Ovary (tissue), 9 donors: ENCODE measurements around the gene VPS8. TPM values are rescaled to one million over a fixed set of nuclear protein-coding genes. Genes with fewer than 3 reads are reported as not detected.

Experiments used
- DNase-seq, 5 donors: peaks; one replicate each; pipeline ENCODE4 v3.0.0-alpha.2; 2019 to 2020
- H3K27ac ChIP-seq, 2 donors: fragments of 200-600 bp; one replicate each; pipeline versions ENCODE4 v1.5.1 to v1.8.0; 2019 to 2022
- H3K27me3 ChIP-seq: fragments of 200-600 bp; one replicate; pipeline ENCODE4 v1.8.0; 2022
- H3K36me3 ChIP-seq: fragments of 200-600 bp; sonication (generic); one replicate; pipeline ENCODE4 v1.5.1; 2019
- H3K4me1 ChIP-seq: one replicate; pipeline ENCODE4 v1.8.1; 2013; ENCODE audit warnings: mild to moderate bottlenecking, moderate library complexity; ENCODE audit not compliant: insufficient read depth
- H3K4me3 ChIP-seq: fragments of 200-600 bp; sonication (generic); one replicate; pipeline ENCODE4 v1.5.1; 2017
- H3K9me3 ChIP-seq, 2 donors: fragments of 200-600 bp in 1 of 2; sonication (generic) in 1 of 2; one replicate each; pipeline versions ENCODE4 v1.5.1 to v1.8.1; 2013 to 2019; ENCODE audit warnings: mild to moderate bottlenecking in 1 of 2, moderate library complexity in 1 of 2
- CTCF ChIP-seq, 3 donors: fragments of 450-650 bp in 2 of 3; fragments of 200-600 bp in 1 of 3; IDR thresholded peaks; one replicate each; pipeline versions ENCODE4 v1.5.1 to v1.8.0; 2016 to 2022; ENCODE audit warnings: antibody characterized with exemption in 3 of 3, mild to moderate bottlenecking in 1 of 3
- EP300 ChIP-seq: sonication (generic); formaldehyde crosslinking; IDR thresholded peaks from one replicate; pipeline ENCODE4 v1.6.1; 2017; ENCODE audit warnings: antibody characterized with exemption
- POLR2A ChIP-seq: fragments of 450-650 bp; IDR thresholded peaks from one replicate; pipeline ENCODE4 v1.6.1; 2017; ENCODE audit warnings: antibody characterized with exemption, mild to moderate bottlenecking, moderate library complexity
- WGBS, 3 donors: extraction: QIAGEN DNeasy Blood & Tissue Kit in 1 of 3; methylation state at CpG; one replicate each; pipeline versions ENCODE4 v1.1.5 to v1.1.7; 2013 to 2017; 5-methylcytosine and 5-hydroxymethylcytosine counted together
- intact Hi-C, 4 donors: fragments of 100-400 bp; cut with DNase I; formaldehyde crosslinking; loops; one replicate each; pipeline versions ENCODE4 v1.11.0 to v1.15.1; 2022 to 2023
- polyA plus RNA-seq, 2 donors: library from polyadenylated mRNA; stranded (reverse); fragments of 200-250 nt in 1 of 2; fragments of 350-450 nt in 1 of 2; fragmentation: Illumina TruSeq in 1 of 2; extraction: RNeasy Lipid Tissue Mini Kit (QIAGEN cat#74804) in 1 of 2; gene quantifications; one replicate each; pipeline ENCODE4 v1.2.3, GENCODE V29; 2013 to 2014
- total RNA-seq, 7 donors: library from RNA; depleted of rRNA in 2 of 7; stranded (reverse); fragments of >200 nt in 2 of 7; fragmentation: NEBNext Ultra II Directional in 3 of 7; extraction: Animal tissue kit (Norgen Biotek cat#: 25700) in 3 of 7; gene quantifications; one replicate each; pipeline versions ENCODE4 v1.1.0 to v1.2.4, GENCODE V29; 2016 to 2023
- donor health status: DM: no; HTN: no; CAD: no; lungs with moderate emphysema.
- donor health status: DM: no; HTN: no; CAD: no.
- donor health status: Bipolar disorder and iron deficiency.
- donor health status: DM: yes; HTN: yes; CAD: no.
- donor health status: DM: no; HTN: no; CAD: no.
- donor health status: DM: yes; HTN: yes; CAD: no.

Gene VPS8
- total and polyA plus RNA-seq, 9 donors: 15.0 to 58.8 (median 42.7) TPM

- H3K4me3 ChIP-seq: no peak overlapping the region
- WGBS, 3 donors: 7 to 18% (median 16%) methylated on average over 2 of the region's 2 CpGs
- H3K36me3 ChIP-seq: no peaks in the 10 kb centered on the region
- intact Hi-C loops: loop anchor here in 1 of 4 donors (10.0 kb wide), 1 partner anchor 65 kb away; the partner anchor contains the start of gene C3orf70
- no peaks in the 10 kb centered on the region for H3K27me3 ChIP-seq
- H3K9me3 ChIP-seq: no peaks in the 10 kb centered on the region
- no peak overlapping the region for H3K27ac ChIP-seq
- TF ChIP-seq POLR2A (no peak), CTCF (IDR thresholded peaks at IDR 0.05) (no peak), EP300 (no peak)
- no peak for DNase-seq
- peaks cover 1% of the 10 kb centered on the region for H3K4me1 ChIP-seq
Observed at GRCh38 chr3:185089343-185089742, 277.4 kb downstream of the VPS8 start.

DNA sequence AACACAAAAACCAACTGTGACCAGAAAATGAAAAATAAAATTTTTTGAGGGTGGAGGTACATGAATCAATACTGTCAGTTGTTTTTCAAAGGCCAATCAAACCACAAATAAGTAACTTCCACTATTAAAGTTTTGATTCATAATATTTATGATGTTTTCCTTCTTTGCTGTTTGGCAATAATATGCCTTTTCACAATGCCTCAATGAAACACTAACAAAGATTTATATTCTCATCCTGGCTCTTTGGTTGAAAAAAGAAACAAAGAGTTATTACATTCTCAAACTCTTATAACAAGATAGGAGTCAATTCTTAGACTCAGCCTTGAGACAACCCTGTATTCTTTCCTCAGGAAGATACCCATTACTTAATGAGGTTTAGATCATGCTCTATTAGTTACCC is 277.8 kb downstream of the VPS8 start:
- intact Hi-C loops: loop anchor here in 1 of 4 donors (10.0 kb wide), 1 partner anchor 65 kb away; the partner anchor contains the start of gene C3orf70
- Histone ChIP-seq H3K27ac (no peak overlapping the region), H3K27me3 (no peaks in the 10 kb centered on the region), H3K4me1 (peaks cover 1% of the 10 kb centered on the region), H3K9me3 (no peaks in the 10 kb centered on the region), H3K36me3 (no peaks in the 10 kb centered on the region), H3K4me3 (no peak overlapping the region)
- DNase-seq: no peak
- TF ChIP-seq EP300: no peak
- TF ChIP-seq POLR2A: no peak
- no peak for TF ChIP-seq CTCF (IDR thresholded peaks at IDR 0.05)

- DNase-seq: no peak
- H3K4me1 ChIP-seq: peaks cover 1% of the 10 kb centered on the region
- TF ChIP-seq EP300: no peak
- no peak for TF ChIP-seq CTCF (IDR thresholded peaks at IDR 0.05)
- TF ChIP-seq POLR2A: no peak
- no peaks in the 10 kb centered on the region for H3K9me3 ChIP-seq
- 88 to 93% (median 91%) methylated on average over 4 of the region's 4 CpGs for WGBS, 3 donors
- no peak overlapping the region for H3K27ac ChIP-seq
- H3K27me3 ChIP-seq: no peaks in the 10 kb centered on the region
- intact Hi-C loops: no loop called here
- H3K36me3 ChIP-seq: no peaks in the 10 kb centered on the region
- H3K4me3 ChIP-seq: no peak overlapping the region
Observed at GRCh38 chr3:185090811-185091210, 278.8 kb downstream of the VPS8 start.

DNA sequence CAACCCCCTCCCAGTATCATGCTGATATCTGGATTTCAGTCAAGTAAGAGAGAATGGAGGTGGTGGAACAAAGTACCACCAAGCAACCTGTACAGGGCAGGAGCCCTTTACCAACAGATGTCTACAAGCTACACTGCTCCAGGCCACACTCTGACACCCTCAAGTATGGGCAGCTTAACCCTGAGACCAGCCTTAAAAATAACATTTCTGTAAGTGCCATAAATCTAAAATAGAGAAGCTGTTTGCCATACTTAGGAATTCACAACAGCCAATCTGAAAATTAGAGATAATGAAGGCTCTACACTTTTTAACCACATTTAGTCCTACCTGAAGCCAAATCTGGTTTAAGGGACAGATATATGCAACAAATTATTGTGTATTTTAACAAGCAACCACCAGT is 281.1 kb downstream of the VPS8 start:
- TF ChIP-seq POLR2A: no peak
- DNase-seq: no peak
- H3K4me1 ChIP-seq: peaks cover 1% of the 10 kb centered on the region
- no peaks in the 10 kb centered on the region for H3K36me3 ChIP-seq
- no peak overlapping the region for H3K27ac ChIP-seq
- intact Hi-C loops: no loop called here
- H3K9me3 ChIP-seq: no peaks in the 10 kb centered on the region
- H3K4me3 ChIP-seq: no peak overlapping the region
- no peaks in the 10 kb centered on the region for H3K27me3 ChIP-seq

GRCh38 chr3:185094697-185095096 is 282.7 kb downstream of the VPS8 start:
- intact Hi-C loops: no loop called here
- 45 to 60% (median 50%) methylated on average over 4 of the region's 4 CpGs for WGBS, 3 donors

More at GRCh38 chr3:185094697-185095096, 282.7 kb downstream of the VPS8 start:
- H3K4me1 ChIP-seq: no peaks in the 10 kb centered on the region
- no peaks in the 10 kb centered on the region for H3K36me3 ChIP-seq
- H3K4me3 ChIP-seq: no peak overlapping the region
- H3K27me3 ChIP-seq: no peaks in the 10 kb centered on the region
- no peak for TF ChIP-seq EP300
- no peak for TF ChIP-seq POLR2A
- TF ChIP-seq CTCF (IDR thresholded peaks at IDR 0.05): no peak
- no peaks in the 10 kb centered on the region for H3K9me3 ChIP-seq
- H3K27ac ChIP-seq: no peak overlapping the region
- DNase-seq: no peak

Other genes with a start within 250 kb of the VPS8 start
- 10 to 100 TPM; 28.3 to 48.6 (median 39.7) TPM for gene MAGEF1, start 100.1 kb upstream of the VPS8 start, total RNA-seq
- gene MAGEF1, start 100.1 kb upstream of the VPS8 start, polyA plus RNA-seq: 10 to 100 TPM; 29.6 to 48.7 TPM